NCI-H1436 treated with DMSO at 0.1 percent for 48 hours (cell line): ENCODE data around the gene ARSK.

ENCODE experiments used
- DNase-seq: peaks from one replicate; lab custom pipeline; 2025; lab: John Stamatoyannopoulos, UW

ARSK gene

DNA sequence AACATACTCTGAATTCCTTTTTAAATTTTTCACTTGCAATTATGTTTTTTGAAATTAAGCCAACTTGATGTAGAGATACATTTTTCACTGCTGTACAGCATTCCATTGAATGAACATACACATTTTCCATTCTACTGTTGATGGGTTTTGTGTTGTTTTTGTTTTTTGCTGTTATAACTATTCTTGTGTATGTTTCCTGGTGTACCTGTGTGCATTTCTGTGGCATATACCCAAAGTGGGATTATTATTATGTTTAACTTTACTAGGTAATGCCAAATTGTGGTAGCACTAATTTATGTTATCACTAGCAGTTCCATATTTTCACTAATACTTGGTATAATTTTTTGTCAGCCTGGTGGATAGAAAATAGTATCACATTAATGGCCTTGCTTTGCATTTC lies 94.4 kb downstream of the ARSK start:
- DNase-seq = no peak

GRCh38 chr5:95649842-95650620 lies 95.1 kb downstream of the ARSK start:
- DNase-seq = no peak

DNA sequence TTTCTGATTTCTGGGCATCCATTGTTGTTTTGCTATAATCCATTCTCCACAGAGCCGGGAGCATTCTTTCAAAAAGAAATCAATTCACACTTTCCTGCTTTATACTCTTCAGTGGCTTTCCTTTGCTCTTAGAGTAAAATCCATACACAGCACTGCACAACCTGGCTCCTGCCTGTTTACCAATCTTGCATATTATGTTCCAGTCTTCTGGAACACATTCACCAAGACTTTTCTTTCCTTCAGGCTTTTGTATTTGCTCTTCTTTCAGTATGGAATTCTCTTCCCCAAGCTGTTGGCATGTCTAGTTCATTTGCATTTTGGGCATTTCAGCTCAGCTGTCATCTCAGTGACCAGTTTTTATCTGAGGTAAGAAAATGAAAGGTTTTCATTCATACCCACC lies 97.9 kb downstream of the ARSK start:
- no peak for DNase-seq

- DNase-seq = no peak
Measured at GRCh38 chr5:95654196-95654595, 99.3 kb downstream of the ARSK start.
